Measurements from ENCODE around the gene COLQ. TPM values are rescaled to one million over a fixed set of nuclear protein-coding genes. Genes with fewer than 3 reads are reported as not detected.

The COLQ gene
- total RNA-seq, 1 donor from 2014 or later = 0.13 TPM

GRCh38 chr3:15512166-15512565, 9.3 kb downstream of the COLQ start:
- Histone ChIP-seq H3K27me3 (ENCODE audit: control insufficient read depth, insufficient read depth, low read length) (no peaks in the 10 kb centered on the region), H3K36me3 (ENCODE audit: control insufficient read depth, insufficient read depth, low read length) (no peaks in the 10 kb centered on the region), H3K4me3 (ENCODE audit: low read depth, low read length) (no peak overlapping the region)
- no peak for DNase-seq (ENCODE audit: low read depth)
- TF ChIP-seq CTCF (IDR thresholded peaks at IDR 0.05; ENCODE audit: insufficient read depth, low read length, poor library complexity, severe bottlenecking) = no peak

GRCh38 chr3:15511156-15511555, 10.3 kb downstream of the COLQ start:
- no peak overlapping the region for H3K4me3 ChIP-seq (ENCODE audit: low read depth, low read length)
- no peak for DNase-seq (ENCODE audit: low read depth)
- TF ChIP-seq CTCF (IDR thresholded peaks at IDR 0.05; ENCODE audit: insufficient read depth, low read length, poor library complexity, severe bottlenecking) = no peak
- H3K27me3 ChIP-seq (ENCODE audit: control insufficient read depth, insufficient read depth, low read length) = no peaks in the 10 kb centered on the region
- no peaks in the 10 kb centered on the region for H3K36me3 ChIP-seq (ENCODE audit: control insufficient read depth, insufficient read depth, low read length)

GRCh38 chr3:15510493-15510892, 11.0 kb downstream of the COLQ start:
- no peaks in the 10 kb centered on the region for H3K36me3 ChIP-seq (ENCODE audit: control insufficient read depth, insufficient read depth, low read length)
- no peaks in the 10 kb centered on the region for H3K27me3 ChIP-seq (ENCODE audit: control insufficient read depth, insufficient read depth, low read length)
- no peak overlapping the region for H3K4me3 ChIP-seq (ENCODE audit: low read depth, low read length)
- no peak for DNase-seq (ENCODE audit: low read depth)
- TF ChIP-seq CTCF (IDR thresholded peaks at IDR 0.05; ENCODE audit: insufficient read depth, low read length, poor library complexity, severe bottlenecking) = no peak

GRCh38 chr3:15506571-15506970, 14.9 kb downstream of the COLQ start:
- Histone ChIP-seq H3K27me3 (ENCODE audit: control insufficient read depth, insufficient read depth, low read length) (no peaks in the 10 kb centered on the region), H3K4me3 (ENCODE audit: low read depth, low read length) (no peak overlapping the region), H3K36me3 (ENCODE audit: control insufficient read depth, insufficient read depth, low read length) (no peaks in the 10 kb centered on the region)
- DNase-seq (ENCODE audit: low read depth) = no peak
- TF ChIP-seq CTCF (IDR thresholded peaks at IDR 0.05; ENCODE audit: insufficient read depth, low read length, poor library complexity, severe bottlenecking) = no peak

- no peak for DNase-seq (ENCODE audit: low read depth)
- H3K36me3 ChIP-seq (ENCODE audit: control insufficient read depth, insufficient read depth, low read length) = no peaks in the 10 kb centered on the region
- no peaks in the 10 kb centered on the region for H3K27me3 ChIP-seq (ENCODE audit: control insufficient read depth, insufficient read depth, low read length)
- no peak overlapping the region for H3K4me3 ChIP-seq (ENCODE audit: low read depth, low read length)
- no peak for TF ChIP-seq CTCF (IDR thresholded peaks at IDR 0.05; ENCODE audit: insufficient read depth, low read length, poor library complexity, severe bottlenecking)
These were observed 15.9 kb downstream of the COLQ start for GRCh38 chr3:15505479-15506165.

- no peak for TF ChIP-seq CTCF (IDR thresholded peaks at IDR 0.05; ENCODE audit: insufficient read depth, low read length, poor library complexity, severe bottlenecking)
- DNase-seq (ENCODE audit: low read depth) = no peak
- no peaks in the 10 kb centered on the region for H3K27me3 ChIP-seq (ENCODE audit: control insufficient read depth, insufficient read depth, low read length)
- H3K36me3 ChIP-seq (ENCODE audit: control insufficient read depth, insufficient read depth, low read length) = no peaks in the 10 kb centered on the region
- H3K4me3 ChIP-seq (ENCODE audit: low read depth, low read length) = no peak overlapping the region
These were observed 18.9 kb downstream of the COLQ start for GRCh38 chr3:15502616-15503015.

All from kidney epithelial cell (primary cell).